Heart left ventricle (tissue), 16 donors: ENCODE data around the gene ZNF346. TPM values are rescaled to one million over a fixed set of nuclear protein-coding genes. Genes with fewer than 3 reads are reported as not detected.

Experiments used
- ATAC-seq, 4 donors: fragments of 200-7000 bp; cut with Tn5 transposase; one replicate each; pipeline ENCODE4 v1.9.1; 2020 to 2022; ENCODE audit warnings: moderate library complexity in 4 of 4, mild to moderate bottlenecking in 3 of 4, moderate number of reproducible peaks in 1 of 4
- DNase-seq, 5 donors: peaks; one replicate each; pipeline ENCODE4 v3.0.0-alpha.2; 2020
- H3K27ac ChIP-seq, 12 donors: fragments of 200-600 bp; sonication (generic) in 4 of 12; one replicate each; pipeline versions ENCODE4 v1.5.0 to v1.8.0; 2016 to 2022; ENCODE audit warnings: mild to moderate bottlenecking in 2 of 12
- H3K27me3 ChIP-seq, 9 donors: fragments of 200-600 bp; sonication (generic) in 2 of 9; one replicate each; pipeline versions ENCODE4 v1.5.1 to v1.8.0; 2016 to 2022; ENCODE audit warnings: mild to moderate bottlenecking in 3 of 9
- H3K36me3 ChIP-seq, 9 donors: fragments of 200-600 bp; sonication (generic) in 2 of 9; one replicate each; pipeline versions ENCODE4 v1.5.0 to v1.8.0; 2018 to 2022; ENCODE audit warnings: mild to moderate bottlenecking in 2 of 9
- H3K4me1 ChIP-seq, 12 donors: fragments of 200-600 bp; sonication (generic) in 4 of 12; one replicate each; pipeline versions ENCODE4 v1.5.0 to v1.8.0; 2016 to 2022; ENCODE audit warnings: mild to moderate bottlenecking in 3 of 12
- H3K4me3 ChIP-seq, 12 donors: fragments of 200-600 bp; sonication (generic) in 4 of 12; one replicate each; pipeline versions ENCODE4 v1.5.0 to v1.8.0; 2017 to 2022; ENCODE audit warnings: mild to moderate bottlenecking in 9 of 12, moderate library complexity in 4 of 12
- H3K9me3 ChIP-seq, 12 donors: fragments of 200-600 bp; sonication (generic) in 4 of 12; one replicate each; pipeline versions ENCODE4 v1.5.0 to v1.8.0; 2016 to 2022; ENCODE audit warnings: mild to moderate bottlenecking in 1 of 12
- CTCF ChIP-seq, 12 donors: fragments of 200-600 bp; sonication (generic) in 4 of 12; IDR thresholded peaks; one replicate each; pipeline versions ENCODE4 v1.5.0 to v1.8.0; 2018 to 2022; ENCODE audit warnings: antibody characterized with exemption in 12 of 12, mild to moderate bottlenecking in 5 of 12
- POLR2A ChIP-seq, 2 donors: fragments of 450-650 bp; IDR thresholded peaks; one replicate each; pipeline ENCODE4 v1.6.1; 2017; ENCODE audit warnings: antibody characterized with exemption in 2 of 2, mild to moderate bottlenecking in 2 of 2, moderate library complexity in 2 of 2
- WGBS, 4 donors: extraction: QIAGEN DNeasy Blood & Tissue Kit in 2 of 4; methylation state at CpG; one replicate each; pipeline versions ENCODE4 v1.1.5 to v1.1.7; 2013 to 2018; 5-methylcytosine and 5-hydroxymethylcytosine counted together
- intact Hi-C, 10 donors: fragments of 100-400 bp; cut with DNase I; formaldehyde crosslinking; loops; one replicate each; pipeline versions ENCODE4 v1.11.1 to v1.14.2; 2022
- polyA plus RNA-seq, 2 donors: library from polyadenylated mRNA; stranded (reverse); fragments of 200-250 nt; gene quantifications; one replicate each; pipeline ENCODE4 v1.2.3, GENCODE V29; 2013
- total RNA-seq, 9 donors: library from RNA; depleted of rRNA in 2 of 9; stranded (reverse); fragments of >200 nt in 2 of 9; fragmentation: NEBNext Ultra II Directional in 3 of 9; extraction: Animal tissue kit (Norgen Biotek cat#: 25700) in 3 of 9; gene quantifications; one replicate each; pipeline versions ENCODE4 v1.1.0 to v1.2.4, GENCODE V29; 2016 to 2023
- donor health status: ischemic (EF 13 %, LVEDD 7.1; RV severe dilation, severe dysfunction).
- donor health status: healthy with polysubstance abuse.
- donor health status: DM: no; HTN: yes; CAD: no.
- donor health status: DM: no; HTN: no; CAD: no.
- donor health status: ischemic (EF 25% LVEDD 6.9; RV normal size, moderate dysfunction).
- donor health status: ischemic (EF 25% LVEDD 5.7; RV mildly dilated, moderate dysfunction).
- donor health status: healthy.
- donor health status: DM: yes; HTN: yes; CAD: no.
- donor health status: ischemic (EF 35%, LVEDD 5.7; RV mildly dilated, moderate dysfunction).
- donor health status: nonischemic (EF 11% LVEDD 7.7; RV severe dilation, severe dysfunction).
- donor health status: DM: yes; HTN: yes; CAD: no.
- donor health status: PGD.
- donor health status: ischemic (EF 29% LVEDD 5.4; RV normal size, mild dysfunction).
- donor health status: nonischemic (EF 23%, LVEDD 6.1; RV moderate dilation, normal function).

The ZNF346 gene
- total and polyA plus RNA-seq, 11 donors, result 4.4 to 11.9 (median 7.5) TPM

- no peaks in the 10 kb centered on the region for H3K36me3 ChIP-seq
- H3K4me3 ChIP-seq, result no peak overlapping the region
- no peak for ATAC-seq
- H3K4me1 ChIP-seq, result peaks cover 0 to 28% (median 15%) of the 10 kb centered on the region in 12 donors
- DNase-seq, result peak in 1 of 5 donors; percentile 19
- TF ChIP-seq POLR2A (IDR thresholded peaks at IDR 0.05), result no peak
- TF ChIP-seq CTCF (IDR thresholded peaks at IDR 0.05), result no peak
- intact Hi-C loops, result loop anchor here (1.0 to 10.0 kb wide), 17 partner anchors 40 to 455 kb away; partner anchors contain the start of genes PRELID1 (in 4 of the 10), RAB24 (in 4 of the 10), MXD3 (in 1 of the 10) and SLC34A1 (in 1 of the 10)
- H3K27ac ChIP-seq, result no peak overlapping the region
- no peaks in the 10 kb centered on the region for H3K27me3 ChIP-seq
- 70 to 72% (median 71%) methylated on average over 5 of the region's 5 CpGs for WGBS, 4 donors
- no peaks in the 10 kb centered on the region for H3K9me3 ChIP-seq
These were observed 90.2 kb downstream of the ZNF346 start for GRCh38 chr5:177112589-177113220.

GRCh38 chr5:177113566-177114424 lies 91.3 kb downstream of the ZNF346 start:
- peak in 3 of 4 donors; percentile 60 to 68 (median 63) for ATAC-seq
- Histone ChIP-seq H3K36me3 (no peaks in the 10 kb centered on the region), H3K9me3 (no peaks in the 10 kb centered on the region), H3K27me3 (no peaks in the 10 kb centered on the region), H3K27ac (peak overlapping the region in 9 of 12 donors; percentile 12 to 71 (median 54)), H3K4me3 (peak overlapping the region in 6 of 12 donors; percentile 24 to 37 (median 29)), H3K4me1 (peaks cover 0 to 28% (median 15%) of the 10 kb centered on the region in 12 donors)
- 16 to 18% (median 17%) methylated on average over 14 of the region's 14 CpGs for WGBS, 4 donors
- TF ChIP-seq CTCF (IDR thresholded peaks at IDR 0.05) (peak; percentile 95 to 100 (median 99)), POLR2A (IDR thresholded peaks at IDR 0.05) (no peak)
- intact Hi-C loops, result loop anchor here (1.0 to 10.0 kb wide), 16 partner anchors 20 to 456 kb away; partner anchors contain the start of genes PRELID1 (in 4 of the 10), RAB24 (in 4 of the 10), MXD3 (in 1 of the 10) and NSD1 (in 1 of the 10)
- DNase-seq, result peak; percentile 63 to 84 (median 73)

- TF ChIP-seq CTCF (IDR thresholded peaks at IDR 0.05) (peak in 1 of 12 donors; percentile 16), POLR2A (IDR thresholded peaks at IDR 0.05) (peak in 1 of 2 donors; percentile 54)
- Histone ChIP-seq H3K4me3 (peak overlapping the region in 9 of 12 donors; percentile 11 to 51 (median 36)), H3K27me3 (no peaks in the 10 kb centered on the region), H3K27ac (peak overlapping the region; percentile 32 to 76 (median 60)), H3K4me1 (peaks cover 0 to 28% (median 15%) of the 10 kb centered on the region in 12 donors), H3K9me3 (no peaks in the 10 kb centered on the region), H3K36me3 (no peaks in the 10 kb centered on the region)
- ATAC-seq, result peak; percentile 88 to 98 (median 96)
- 19 to 30% (median 24%) methylated on average over 33 to 49 of the region's 49 CpGs for WGBS, 4 donors
- peak; percentile 89 to 96 (median 93) for DNase-seq
- intact Hi-C loops, result loop anchor here (5.0 to 10.0 kb wide), 9 partner anchors 80 to 268 kb away; partner anchors contain the start of genes PRELID1 (in 5 of the 10), RAB24 (in 5 of the 10), MXD3 (in 2 of the 10) and SLC34A1 (in 1 of the 10)
These were observed 94.3 kb downstream of the ZNF346 start for GRCh38 chr5:177116631-177117373.
